Measurements from ENCODE around the gene PRKAG2. TPM values are rescaled to one million over a fixed set of nuclear protein-coding genes. Genes with fewer than 3 reads are reported as not detected.

The PRKAG2 gene
- total RNA-seq, 4 donors from 2014 or later: 25.1 to 57.8 (median 46.7) TPM

DNA sequence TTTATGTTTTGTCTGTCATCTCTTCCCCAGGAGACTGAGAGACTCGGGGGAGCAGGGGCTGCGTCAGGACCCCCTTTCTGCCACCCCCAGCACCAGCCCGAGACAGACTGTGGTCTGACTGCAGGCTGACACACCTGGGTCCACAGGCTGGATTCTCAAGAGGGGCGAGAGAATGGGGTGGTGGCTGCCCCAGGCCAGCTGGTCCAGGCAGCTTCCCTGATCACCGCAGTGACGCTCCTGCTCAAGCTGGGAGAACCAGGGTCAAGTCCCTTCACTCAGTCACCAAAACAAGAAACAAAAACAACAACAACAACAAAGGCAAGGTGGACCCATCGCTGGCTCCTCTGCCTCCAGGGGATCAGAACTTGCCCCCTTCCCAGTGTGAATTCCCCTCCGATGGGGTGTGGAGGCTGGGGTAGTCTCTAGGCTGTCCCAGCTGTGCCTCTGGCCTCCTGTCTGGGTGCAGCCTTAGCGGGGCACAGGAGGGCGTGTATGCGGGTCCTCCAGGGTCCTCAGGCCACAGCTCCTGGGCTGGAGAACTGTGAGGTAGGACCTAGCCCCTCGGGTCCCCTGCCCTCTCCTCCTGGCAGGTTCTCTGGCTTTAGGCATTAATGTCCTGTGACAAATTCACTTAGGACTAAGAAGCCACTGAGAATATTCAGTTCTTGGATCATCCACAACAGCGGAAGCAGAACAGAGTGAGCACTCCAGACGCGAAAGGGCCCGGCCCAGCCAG lies 40.6 kb downstream of the PRKAG2 start:
- Histone ChIP-seq H3K4me3 (no peak overlapping the region), H3K9me3 (no peaks in the 10 kb centered on the region), H3K27ac (no peak overlapping the region), H3K27me3 (no peaks in the 10 kb centered on the region), H3K4me1 (peaks cover 0 to 11% (median 8%) of the 10 kb centered on the region in 4 donors), H3K36me3 (no peaks in the 10 kb centered on the region)
- WGBS, 2 donors (ENCODE audit: low coverage in 1 of 2): 93% methylated on average over 16 of the region's 16 CpGs; no CpG with 5 or more reads in 1 of the 2 donors
- DNase-seq: no peak
- intact Hi-C loops (cut with DNase I; ENCODE audit: low total_unique reads) (no loop called here), in situ Hi-C loops (cut with MboI; ENCODE audit: low pct_ligation_motif_present in 1 of 4, low pct_unique_long_range_greater_than_20kb in 1 of 4, low sequenced_read_pairs in 3 of 4) (no loop called here)
- TF ChIP-seq POLR2A (IDR thresholded peaks at IDR 0.05) (no peak), EP300 (IDR thresholded peaks at IDR 0.05; ENCODE audit: low read depth) (no peak), POLR2AphosphoS5 (IDR thresholded peaks at IDR 0.05) (no peak)
- TF ChIP-seq, protein P1, sequence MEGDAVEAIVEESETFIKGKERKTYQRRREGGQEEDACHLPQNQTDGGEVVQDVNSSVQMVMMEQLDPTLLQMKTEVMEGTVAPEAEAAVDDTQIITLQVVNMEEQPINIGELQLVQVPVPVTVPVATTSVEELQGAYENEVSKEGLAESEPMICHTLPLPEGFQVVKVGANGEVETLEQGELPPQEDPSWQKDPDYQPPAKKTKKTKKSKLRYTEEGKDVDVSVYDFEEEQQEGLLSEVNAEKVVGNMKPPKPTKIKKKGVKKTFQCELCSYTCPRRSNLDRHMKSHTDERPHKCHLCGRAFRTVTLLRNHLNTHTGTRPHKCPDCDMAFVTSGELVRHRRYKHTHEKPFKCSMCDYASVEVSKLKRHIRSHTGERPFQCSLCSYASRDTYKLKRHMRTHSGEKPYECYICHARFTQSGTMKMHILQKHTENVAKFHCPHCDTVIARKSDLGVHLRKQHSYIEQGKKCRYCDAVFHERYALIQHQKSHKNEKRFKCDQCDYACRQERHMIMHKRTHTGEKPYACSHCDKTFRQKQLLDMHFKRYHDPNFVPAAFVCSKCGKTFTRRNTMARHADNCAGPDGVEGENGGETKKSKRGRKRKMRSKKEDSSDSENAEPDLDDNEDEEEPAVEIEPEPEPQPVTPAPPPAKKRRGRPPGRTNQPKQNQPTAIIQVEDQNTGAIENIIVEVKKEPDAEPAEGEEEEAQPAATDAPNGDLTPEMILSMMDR (IDR thresholded peaks at IDR 0.05): no peak

DNA sequence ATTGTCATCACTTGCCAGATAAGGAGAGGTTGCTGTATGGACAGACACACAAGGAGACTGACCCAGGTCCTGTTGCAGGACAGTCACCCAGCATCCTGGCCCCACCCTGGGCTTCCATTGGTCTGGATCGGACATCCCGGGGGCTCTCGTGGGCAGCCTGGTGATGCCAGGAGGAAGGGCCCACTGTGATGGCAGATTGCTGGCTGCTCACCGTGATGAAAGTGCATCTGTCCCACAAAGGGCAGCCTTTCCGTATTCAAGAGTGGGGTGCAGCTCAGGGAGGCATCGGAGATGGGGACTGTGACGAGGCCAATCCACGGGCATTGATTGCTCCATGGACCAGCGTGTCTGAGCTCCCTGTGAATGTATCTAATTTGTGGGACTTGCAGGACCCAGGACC lies 41.3 kb downstream of the PRKAG2 start:
- intact Hi-C loops (cut with DNase I; ENCODE audit: low total_unique reads) (no loop called here), in situ Hi-C loops (cut with MboI; ENCODE audit: low pct_ligation_motif_present in 1 of 4, low pct_unique_long_range_greater_than_20kb in 1 of 4, low sequenced_read_pairs in 3 of 4) (no loop called here)
- Histone ChIP-seq H3K4me1 (peaks cover 0 to 11% (median 8%) of the 10 kb centered on the region in 4 donors), H3K27me3 (no peaks in the 10 kb centered on the region), H3K9me3 (no peaks in the 10 kb centered on the region), H3K27ac (no peak overlapping the region), H3K4me3 (no peak overlapping the region), H3K36me3 (no peaks in the 10 kb centered on the region)
- no peak for DNase-seq
- TF ChIP-seq POLR2A (IDR thresholded peaks at IDR 0.05): no peak
- TF ChIP-seq POLR2AphosphoS5 (IDR thresholded peaks at IDR 0.05): no peak
- TF ChIP-seq EP300 (IDR thresholded peaks at IDR 0.05; ENCODE audit: low read depth): no peak
- TF ChIP-seq, protein P1 (IDR thresholded peaks at IDR 0.05): no peak
- WGBS, 2 donors (ENCODE audit: low coverage in 1 of 2): 93% methylated on average over 9 of the region's 9 CpGs; no CpG with 5 or more reads in 1 of the 2 donors

DNA sequence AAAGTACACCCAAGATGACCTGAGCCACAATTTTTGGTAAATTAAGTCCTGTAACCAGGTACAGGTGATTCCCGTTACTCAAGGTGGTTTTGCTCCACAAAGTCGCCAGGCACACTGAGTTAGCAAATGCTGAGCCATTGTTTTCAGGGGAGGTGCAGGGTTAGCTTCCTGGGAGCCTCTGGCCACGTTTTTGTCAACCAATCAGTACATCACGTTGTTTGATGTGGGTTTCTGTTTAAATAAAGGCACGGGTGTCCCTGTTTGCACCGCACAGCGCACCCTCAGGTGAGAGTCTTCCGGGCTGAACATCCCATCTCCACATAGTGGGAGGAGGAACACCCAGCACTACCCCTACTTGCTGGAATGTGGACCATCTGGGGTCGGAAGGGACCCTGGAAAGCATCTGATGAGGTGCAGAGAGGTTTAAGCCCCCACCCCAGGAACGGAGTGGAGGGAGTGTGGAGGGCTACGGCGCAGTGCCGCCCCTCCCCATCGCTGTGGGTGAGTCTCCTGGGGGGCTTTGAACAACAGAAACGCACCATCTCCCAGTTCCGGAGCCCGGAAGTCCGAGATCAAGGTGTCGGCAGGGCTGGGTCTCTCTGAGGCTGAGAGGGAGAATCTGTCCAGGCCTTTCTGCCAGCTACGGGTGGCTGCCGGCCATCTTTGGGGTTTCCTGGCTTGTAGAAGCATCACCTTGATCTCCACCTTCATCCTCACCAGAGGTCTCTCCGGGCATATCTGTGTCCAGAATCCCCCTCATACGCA lies 42.5 kb downstream of the PRKAG2 start:
- Histone ChIP-seq H3K9me3 (no peaks in the 10 kb centered on the region), H3K27ac (no peak overlapping the region), H3K27me3 (no peaks in the 10 kb centered on the region), H3K4me3 (no peak overlapping the region), H3K36me3 (no peaks in the 10 kb centered on the region), H3K4me1 (peaks cover 0 to 7% (median 5%) of the 10 kb centered on the region in 4 donors)
- no peak for DNase-seq
- TF ChIP-seq POLR2AphosphoS5 (IDR thresholded peaks at IDR 0.05) (no peak), POLR2A (IDR thresholded peaks at IDR 0.05) (no peak), EP300 (IDR thresholded peaks at IDR 0.05; ENCODE audit: low read depth) (no peak)
- TF ChIP-seq, protein P1 (IDR thresholded peaks at IDR 0.05): no peak
- intact Hi-C loops (cut with DNase I; ENCODE audit: low total_unique reads): no loop called here
- WGBS, 2 donors (ENCODE audit: low coverage in 1 of 2): 85 to 88% methylated on average over 10 to 23 of the region's 23 CpGs
- in situ Hi-C loops (cut with MboI; ENCODE audit: low pct_ligation_motif_present in 1 of 4, low pct_unique_long_range_greater_than_20kb in 1 of 4, low sequenced_read_pairs in 3 of 4): no loop called here

DNA sequence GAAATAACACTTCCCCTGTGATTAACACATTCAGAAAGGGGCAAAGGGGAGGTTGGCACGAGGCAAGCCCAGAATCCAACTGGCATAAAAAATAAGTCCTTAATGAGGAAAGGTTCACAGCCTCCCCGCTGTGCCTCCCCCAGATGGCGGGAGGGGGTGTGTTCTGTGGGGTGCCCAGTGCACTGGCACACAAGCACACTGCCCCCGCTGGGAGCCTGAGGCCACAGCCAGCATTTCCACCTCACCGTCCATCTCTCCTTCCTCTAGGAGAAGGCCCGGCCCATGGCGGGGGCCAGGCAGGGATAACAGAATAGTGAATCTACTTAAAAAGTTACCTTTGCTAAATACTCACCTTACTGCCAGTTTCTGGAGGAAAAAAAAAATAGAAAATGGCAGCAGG lies 43.2 kb downstream of the PRKAG2 start:
- no peak overlapping the region for H3K4me3 ChIP-seq
- DNase-seq: no peak
- H3K9me3 ChIP-seq: no peaks in the 10 kb centered on the region
- TF ChIP-seq POLR2A (IDR thresholded peaks at IDR 0.05) (no peak), POLR2AphosphoS5 (IDR thresholded peaks at IDR 0.05) (no peak), EP300 (IDR thresholded peaks at IDR 0.05; ENCODE audit: low read depth) (no peak)
- TF ChIP-seq, protein P1 (IDR thresholded peaks at IDR 0.05): no peak
- H3K4me1 ChIP-seq: peaks cover 0 to 4% (median 0%) of the 10 kb centered on the region in 4 donors
- WGBS, 2 donors (ENCODE audit: low coverage in 1 of 2): 40 to 89% methylated on average over 1 to 7 of the region's 7 CpGs
- no peaks in the 10 kb centered on the region for H3K36me3 ChIP-seq
- in situ Hi-C loops (cut with MboI; ENCODE audit: low pct_ligation_motif_present in 1 of 4, low pct_unique_long_range_greater_than_20kb in 1 of 4, low sequenced_read_pairs in 3 of 4): no loop called here
- H3K27ac ChIP-seq: no peak overlapping the region
- intact Hi-C loops (cut with DNase I; ENCODE audit: low total_unique reads): no loop called here
- H3K27me3 ChIP-seq: no peaks in the 10 kb centered on the region

Measured in transverse colon (tissue), 4 donors.